Astrocyte of the spinal cord (primary cell): ENCODE data around the gene BMERB1.
"Not testable (repeated sequence)": the region's sequence is repeated elsewhere in the genome, so short reads cannot be mapped to it uniquely, and the experiment has no call there.

Source experiments
- DNase-seq: peaks from one replicate; pipeline ENCODE4 v3.0.0; 2011; ENCODE audit warnings: low read depth, low spot score
- H3K4me3 ChIP-seq: 2 replicates; pipeline ENCODE4 v1.5.1; 2011; ENCODE audit warnings: low read depth, mild to moderate bottlenecking, low read length, moderate library complexity
- CTCF ChIP-seq: IDR thresholded peaks from 2 replicates; pipeline ENCODE4 v1.5.1; 2012; ENCODE audit warnings: low read depth, mild to moderate bottlenecking, low read length, inconsistent platforms
- in situ Hi-C: cut with HindIII; loops from 2 replicates; pipeline ENCODE4 v1.10.0; 2017; ENCODE audit warnings: low sequenced_read_pairs

BMERB1 gene

GRCh38 chr16:15544405-15544804 lies 110.0 kb downstream of the BMERB1 start:
- in situ Hi-C loops, result no loop called here
- DNase-seq, result no peak
- TF ChIP-seq CTCF, result no peak
- no peak overlapping the region for H3K4me3 ChIP-seq

- no peak overlapping the region for H3K4me3 ChIP-seq
- no peak for TF ChIP-seq CTCF
- DNase-seq, result no peak
- in situ Hi-C loops, result no loop called here
These were observed 111.2 kb downstream of the BMERB1 start for GRCh38 chr16:15545544-15545943.

GRCh38 chr16:15547072-15547767 lies 112.8 kb downstream of the BMERB1 start:
- H3K4me3 ChIP-seq, in situ Hi-C loops, DNase-seq: not testable (repeated sequence)

GRCh38 chr16:15547768-15548096 lies 113.3 kb downstream of the BMERB1 start:
- DNase-seq, result no peak
- H3K4me3 ChIP-seq, result no peak overlapping the region
- no peak for TF ChIP-seq CTCF
- in situ Hi-C loops, result no loop called here

GRCh38 chr16:15548482-15548891 lies 114.1 kb downstream of the BMERB1 start:
- DNase-seq, result peak; percentile 26
- in situ Hi-C loops, result no loop called here
- no peak overlapping the region for H3K4me3 ChIP-seq
- TF ChIP-seq CTCF, result no peak

- no peak for DNase-seq
- H3K4me3 ChIP-seq, result no peak overlapping the region
- in situ Hi-C loops, result no loop called here
- TF ChIP-seq CTCF, result no peak
These were observed 118.1 kb downstream of the BMERB1 start for GRCh38 chr16:15552507-15552906.

- H3K4me3 ChIP-seq, result no peak overlapping the region
- in situ Hi-C loops, result no loop called here
- DNase-seq, result no peak
- no peak for TF ChIP-seq CTCF
These were observed 119.1 kb downstream of the BMERB1 start for GRCh38 chr16:15553313-15554088.
